Measurements from ENCODE around the gene IDH3G. TPM values are rescaled to one million over a fixed set of nuclear protein-coding genes. Genes with fewer than 3 reads are reported as not detected.
"Not testable (repeated sequence)": the region's sequence is repeated elsewhere in the genome, so short reads cannot be mapped to it uniquely, and the experiment has no call there.

IDH3G gene
- total RNA-seq, 1 experiment from 2014 or later, result 43.2 TPM

DNA sequence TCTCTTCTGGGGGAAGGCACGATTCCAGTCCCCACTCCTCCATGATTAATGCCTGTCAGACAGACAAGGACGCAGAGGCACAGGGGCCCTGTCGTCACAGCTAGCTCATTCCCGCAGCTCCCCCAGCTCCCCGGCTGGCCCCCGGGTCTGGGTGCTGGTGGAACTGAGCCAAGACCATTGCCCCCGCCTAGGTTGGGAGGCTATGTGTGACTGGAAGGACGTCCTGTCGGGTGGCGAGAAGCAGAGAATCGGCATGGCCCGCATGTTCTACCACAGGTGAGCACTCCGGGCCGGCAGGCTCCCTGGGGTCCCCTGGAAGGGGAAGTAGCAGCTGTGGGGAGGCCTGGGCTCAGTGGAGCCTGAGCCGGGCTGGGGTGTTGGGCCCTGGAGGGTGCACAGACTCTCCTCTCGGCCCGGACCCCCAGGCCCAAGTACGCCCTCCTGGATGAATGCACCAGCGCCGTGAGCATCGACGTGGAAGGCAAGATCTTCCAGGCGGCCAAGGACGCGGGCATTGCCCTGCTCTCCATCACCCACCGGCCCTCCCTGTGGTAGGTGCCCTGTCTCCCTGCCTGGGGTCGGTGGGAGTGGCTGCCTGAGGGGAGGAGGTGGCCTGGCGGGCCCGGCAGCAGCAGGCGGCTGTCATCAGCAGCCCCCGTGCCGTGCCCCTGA lies 51.2 kb downstream of the IDH3G start:
- peaks cover 60 to 76% of the 10 kb centered on the region in 2 experiments for H3K9me3 Mint-ChIP-seq
- not testable (repeated sequence) for H3K27ac Mint-ChIP-seq; H3K18ac ChIP-seq (ENCODE audit: insufficient read length, low read depth, low read length); H3K4me2 ChIP-seq (ENCODE audit: insufficient read depth, insufficient read length, low read length); H3K4ac ChIP-seq (ENCODE audit: low read depth, low read length); H4K20me1 ChIP-seq (ENCODE audit: control insufficient read depth, insufficient read depth, insufficient read length); H4K5ac ChIP-seq (ENCODE audit: insufficient read length, low read depth, low read length); H3K79me2 ChIP-seq (ENCODE audit: insufficient read depth, low read length); H2AFZ ChIP-seq (ENCODE audit: low read length); H4K91ac ChIP-seq (ENCODE audit: insufficient read length, low read depth, low read length); H2BK12ac ChIP-seq (ENCODE audit: insufficient read length, low read depth, low read length); H3K27me3 Mint-ChIP-seq (ENCODE audit: low read depth); H3K4me1 Mint-ChIP-seq; H2BK15ac ChIP-seq (ENCODE audit: low read depth, low read length); H3K79me1 ChIP-seq (ENCODE audit: insufficient read depth, low read depth, low read length, poor library complexity, severe bottlenecking); H3K23ac ChIP-seq (ENCODE audit: insufficient read length, low read depth, low read length); H3K23me2 ChIP-seq (ENCODE audit: insufficient read length, low read depth, low read length, poor library complexity, severe bottlenecking); H3K27me3 ChIP-seq (ENCODE audit: insufficient read depth, low read length); DNase-seq; H3K4me1 ChIP-seq (ENCODE audit: insufficient read depth, low read length); H3K56ac ChIP-seq (ENCODE audit: insufficient read length, low read depth, low read length); H2AK5ac ChIP-seq (ENCODE audit: insufficient read length, low read length); H2BK20ac ChIP-seq (ENCODE audit: low read depth, low read length, poor library complexity, severe bottlenecking); H3K4me3 Mint-ChIP-seq; H2BK120ac ChIP-seq (ENCODE audit: low read depth, low read length, poor library complexity, severe bottlenecking); H4K8ac ChIP-seq (replicated peaks; ENCODE audit: insufficient read length, low read depth, low read length); H3T11ph ChIP-seq (ENCODE audit: low read length); H2BK5ac ChIP-seq (ENCODE audit: insufficient read length, low read length); H3K9me3 ChIP-seq (ENCODE audit: control insufficient read depth, low read depth, low read length); H3K27ac ChIP-seq (ENCODE audit: insufficient read length, low read depth, low read length); H3K14ac ChIP-seq (ENCODE audit: insufficient read depth, low read length); H3K9ac ChIP-seq (ENCODE audit: extremely low read depth, insufficient read length, low read length)
- H3K36me3 Mint-ChIP-seq (ENCODE audit: insufficient read depth in 1 of 3, low read depth in 3 of 3), result peaks cover 2 to 14% (median 4%) of the 10 kb centered on the region in 3 experiments; a peak in 6 of 7 replicates
- no CpG with 5 or more reads among the region's 32 CpGs for WGBS (ENCODE audit: extremely low coverage, insufficient read length, low lambda C conversion rate)

DNA sequence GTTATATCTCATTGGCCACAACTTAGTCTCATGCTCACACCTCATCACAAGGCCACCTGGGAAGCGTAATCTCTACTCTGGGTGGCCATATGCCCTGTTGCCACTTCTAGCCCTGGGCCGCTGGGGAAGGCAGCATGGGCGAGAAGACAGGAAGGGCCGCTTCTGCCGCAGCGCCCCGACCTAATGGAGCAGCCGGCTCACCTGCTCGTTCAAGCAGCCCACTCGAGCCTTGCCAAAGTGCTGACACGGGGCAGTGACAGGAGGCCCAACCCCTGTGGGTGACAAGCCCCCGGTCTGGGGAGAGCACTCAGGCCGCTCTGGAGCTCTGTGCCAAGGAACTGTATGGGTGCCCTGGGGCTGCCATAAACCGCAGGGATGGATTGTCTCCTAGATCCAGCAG lies 52.1 kb downstream of the IDH3G start:
- not testable (repeated sequence) for H3K27ac ChIP-seq (ENCODE audit: insufficient read length, low read depth, low read length); H4K91ac ChIP-seq (ENCODE audit: insufficient read length, low read depth, low read length); H2BK20ac ChIP-seq (ENCODE audit: low read depth, low read length, poor library complexity, severe bottlenecking); H3K4me1 ChIP-seq (ENCODE audit: insufficient read depth, low read length); H2AK5ac ChIP-seq (ENCODE audit: insufficient read length, low read length); H3K4me2 ChIP-seq (ENCODE audit: insufficient read depth, insufficient read length, low read length); H2BK12ac ChIP-seq (ENCODE audit: insufficient read length, low read depth, low read length); H3K79me1 ChIP-seq (ENCODE audit: insufficient read depth, low read depth, low read length, poor library complexity, severe bottlenecking); H3K4me3 Mint-ChIP-seq; H3K23me2 ChIP-seq (ENCODE audit: insufficient read length, low read depth, low read length, poor library complexity, severe bottlenecking); H3K27ac Mint-ChIP-seq; H2BK5ac ChIP-seq (ENCODE audit: insufficient read length, low read length); H3K27me3 ChIP-seq (ENCODE audit: insufficient read depth, low read length); H3T11ph ChIP-seq (ENCODE audit: low read length); H3K23ac ChIP-seq (ENCODE audit: insufficient read length, low read depth, low read length); H2BK15ac ChIP-seq (ENCODE audit: low read depth, low read length); H4K8ac ChIP-seq (replicated peaks; ENCODE audit: insufficient read length, low read depth, low read length); H3K14ac ChIP-seq (ENCODE audit: insufficient read depth, low read length); DNase-seq; H3K4me1 Mint-ChIP-seq; H3K4ac ChIP-seq (ENCODE audit: low read depth, low read length); H4K20me1 ChIP-seq (ENCODE audit: control insufficient read depth, insufficient read depth, insufficient read length); H3K9ac ChIP-seq (ENCODE audit: extremely low read depth, insufficient read length, low read length); H3K27me3 Mint-ChIP-seq (ENCODE audit: low read depth); H3K56ac ChIP-seq (ENCODE audit: insufficient read length, low read depth, low read length); H4K5ac ChIP-seq (ENCODE audit: insufficient read length, low read depth, low read length); H2BK120ac ChIP-seq (ENCODE audit: low read depth, low read length, poor library complexity, severe bottlenecking); H3K9me3 ChIP-seq (ENCODE audit: control insufficient read depth, low read depth, low read length); H3K79me2 ChIP-seq (ENCODE audit: insufficient read depth, low read length); H3K18ac ChIP-seq (ENCODE audit: insufficient read length, low read depth, low read length); H2AFZ ChIP-seq (ENCODE audit: low read length)
- no CpG with 5 or more reads among the region's 14 CpGs for WGBS (ENCODE audit: extremely low coverage, insufficient read length, low lambda C conversion rate)
- Mint-ChIP-seq H3K36me3 (ENCODE audit: insufficient read depth in 1 of 3, low read depth in 3 of 3) (peaks cover 2 to 14% (median 4%) of the 10 kb centered on the region in 3 experiments; a peak in 6 of 7 replicates), H3K9me3 (peaks cover 61 to 78% of the 10 kb centered on the region in 2 experiments)

Measured in H9 (cell line).